Endothelial cell of hepatic sinusoid (primary cell): ENCODE results near the gene SLC15A3.

Experiments used
- in situ Hi-C: cut with HindIII; loops from 2 replicates; pipeline ENCODE4 v1.10.0; 2017; ENCODE audit warnings: low sequenced_read_pairs

The SLC15A3 gene

GRCh38 chr11:60932605-60933356, 19.2 kb downstream of the SLC15A3 start:
- in situ Hi-C loops = loop anchor here (5.0 kb wide), 1 partner anchor 95 kb away; no protein-coding TSS in a partner anchor

- in situ Hi-C loops = loop anchor here (5.0 kb wide), 1 partner anchor 95 kb away; no protein-coding TSS in a partner anchor
These were observed 20.1 kb downstream of the SLC15A3 start for GRCh38 chr11:60931917-60932316.

GRCh38 chr11:60930394-60930793, 21.6 kb downstream of the SLC15A3 start:
- in situ Hi-C loops = loop anchor here (5.0 kb wide), 1 partner anchor 97 kb away; no protein-coding TSS in a partner anchor

- in situ Hi-C loops = loop anchor here (5.0 kb wide), 1 partner anchor 98 kb away; no protein-coding TSS in a partner anchor
These were observed 22.2 kb downstream of the SLC15A3 start for GRCh38 chr11:60929764-60930163.

GRCh38 chr11:60928563-60929001, 23.4 kb downstream of the SLC15A3 start:
- in situ Hi-C loops = no loop called here

- in situ Hi-C loops = no loop called here
These were observed 24.4 kb downstream of the SLC15A3 start for GRCh38 chr11:60927600-60927999.

GRCh38 chr11:60927061-60927592, 24.8 kb downstream of the SLC15A3 start:
- in situ Hi-C loops = no loop called here

GRCh38 chr11:60926500-60926899, 25.5 kb downstream of the SLC15A3 start:
- in situ Hi-C loops = no loop called here

GRCh38 chr11:60925868-60926267, 26.1 kb downstream of the SLC15A3 start:
- in situ Hi-C loops = no loop called here

GRCh38 chr11:60924906-60925853, 26.8 kb downstream of the SLC15A3 start:
- in situ Hi-C loops = no loop called here

GRCh38 chr11:60924110-60924905, 27.7 kb downstream of the SLC15A3 start, which contains the start of gene TMEM132A:
Gene TMEM132A, plus strand, starts transcription at chr11:60924460. Its CDS starts 174 bp downstream, at chr11:60924634.
- in situ Hi-C loops = no loop called here

- in situ Hi-C loops = no loop called here
These were observed 28.2 kb downstream of the SLC15A3 start for GRCh38 chr11:60923800-60924109.

GRCh38 chr11:60923326-60923725, 28.6 kb downstream of the SLC15A3 start:
- in situ Hi-C loops = no loop called here

GRCh38 chr11:60922906-60923305, 29.1 kb downstream of the SLC15A3 start:
- in situ Hi-C loops = no loop called here

GRCh38 chr11:60921777-60922335, 30.1 kb downstream of the SLC15A3 start:
- in situ Hi-C loops = no loop called here

GRCh38 chr11:60921259-60921658, 30.7 kb downstream of the SLC15A3 start:
- in situ Hi-C loops = no loop called here

- in situ Hi-C loops = no loop called here
These were observed 32.0 kb downstream of the SLC15A3 start for GRCh38 chr11:60919956-60920355.

- in situ Hi-C loops = no loop called here
These were observed 32.7 kb downstream of the SLC15A3 start for GRCh38 chr11:60919320-60919719.

GRCh38 chr11:60918939-60919265, 33.1 kb downstream of the SLC15A3 start:
- in situ Hi-C loops = no loop called here

- in situ Hi-C loops = no loop called here
These were observed 33.6 kb downstream of the SLC15A3 start for GRCh38 chr11:60918251-60918938.
